Activated CD8-positive, alpha-beta memory T cell treated with anti-CD3 and anti-CD28 coated beads, Interleukin-2, amount 50 U/mL, for 1 hour (primary cell): ENCODE results near the gene ZNF74.
"Not testable (repeated sequence)": the region's sequence is repeated elsewhere in the genome, so short reads cannot be mapped to it uniquely, and the experiment has no call there.

Source experiments
- DNase-seq: peaks from one replicate; pipeline ENCODE4 v3.0.0-alpha.2; 2020; ENCODE audit errors: extremely low read depth

Gene ZNF74

DNA sequence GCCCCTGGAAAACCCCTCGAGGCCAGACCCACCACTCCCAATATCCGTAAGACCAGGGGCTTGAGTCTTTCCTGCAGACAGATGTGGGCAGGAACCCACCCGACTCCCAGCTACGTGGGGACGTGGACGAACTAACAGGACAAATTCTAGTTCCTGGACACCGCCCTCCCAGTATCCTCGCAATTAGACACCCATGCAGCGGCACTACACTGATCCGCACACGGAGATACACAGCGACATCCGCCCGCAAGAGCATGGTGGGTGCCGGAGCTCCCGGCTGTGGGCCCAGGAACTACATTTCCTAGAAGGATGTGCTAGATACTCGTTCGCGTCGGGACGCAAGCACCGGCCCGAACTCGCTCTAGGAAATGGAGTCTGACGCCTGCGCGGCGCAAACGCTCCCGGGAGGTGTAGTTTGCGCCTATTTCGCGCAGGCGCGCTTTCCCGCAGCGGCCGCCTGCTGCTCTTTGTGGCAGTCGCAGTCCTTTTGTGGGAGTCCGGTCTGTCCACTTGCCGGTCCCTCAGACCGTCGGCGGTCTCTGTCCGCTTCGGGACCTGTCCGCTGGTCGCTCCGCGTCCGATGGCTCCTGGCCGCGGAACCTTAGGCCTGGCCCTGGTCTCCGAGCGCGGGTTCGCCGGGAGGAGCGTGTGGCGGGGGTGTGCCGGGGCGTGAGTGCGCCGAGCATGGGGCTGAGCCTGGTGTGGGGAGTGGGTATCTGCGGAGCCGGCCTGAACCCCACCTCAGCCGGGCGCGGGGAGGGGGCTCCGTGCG, at the start of gene ZNF74:
Gene ZNF74, plus strand, starts transcription at position 447 of the 772 bp plus-strand sequence. CDS start 478 bp downstream, outside the sequence.
- DNase-seq = peak; percentile 55

DNA sequence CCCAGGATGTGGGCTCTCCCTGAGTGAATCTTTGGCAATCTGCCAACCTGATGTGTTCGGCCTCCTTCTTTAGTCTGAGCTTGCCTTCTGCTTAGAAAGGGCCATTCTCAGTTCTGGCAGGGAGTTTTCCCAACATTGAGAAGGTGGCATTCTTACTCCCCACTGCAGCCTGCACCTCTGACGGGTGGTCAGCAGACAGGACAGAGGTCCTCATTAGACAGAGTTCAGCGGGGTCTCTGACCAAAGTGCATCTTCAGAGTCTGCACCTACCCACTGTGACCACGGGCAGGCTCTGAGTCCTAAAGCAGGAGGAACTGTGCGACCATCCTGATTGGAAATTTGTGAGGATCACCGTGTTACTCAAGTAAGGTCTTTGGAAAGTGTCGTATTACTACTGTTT, 47.4 kb upstream of the ZNF74 start:
- not testable (repeated sequence) for DNase-seq

DNA sequence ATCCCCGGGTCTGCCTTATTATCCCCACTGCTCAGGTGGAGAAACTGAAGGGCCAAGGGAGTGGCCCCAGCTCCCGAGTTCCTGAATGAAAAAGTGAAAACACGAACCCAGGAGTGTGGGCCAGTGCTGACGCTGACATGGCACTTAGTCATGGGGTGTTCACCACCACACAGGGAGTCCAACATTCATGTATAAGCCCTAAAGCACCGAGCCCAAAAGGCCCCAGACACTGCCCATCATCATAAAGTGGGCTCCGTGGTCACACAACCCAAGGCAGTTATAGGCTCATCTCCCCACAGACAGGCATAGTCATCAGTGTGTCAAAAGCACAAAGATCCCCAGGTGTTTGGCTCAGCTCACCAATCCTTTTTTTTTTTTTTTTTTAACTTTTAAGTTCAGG, 41.4 kb upstream of the ZNF74 start:
- not testable (repeated sequence) for DNase-seq

DNA sequence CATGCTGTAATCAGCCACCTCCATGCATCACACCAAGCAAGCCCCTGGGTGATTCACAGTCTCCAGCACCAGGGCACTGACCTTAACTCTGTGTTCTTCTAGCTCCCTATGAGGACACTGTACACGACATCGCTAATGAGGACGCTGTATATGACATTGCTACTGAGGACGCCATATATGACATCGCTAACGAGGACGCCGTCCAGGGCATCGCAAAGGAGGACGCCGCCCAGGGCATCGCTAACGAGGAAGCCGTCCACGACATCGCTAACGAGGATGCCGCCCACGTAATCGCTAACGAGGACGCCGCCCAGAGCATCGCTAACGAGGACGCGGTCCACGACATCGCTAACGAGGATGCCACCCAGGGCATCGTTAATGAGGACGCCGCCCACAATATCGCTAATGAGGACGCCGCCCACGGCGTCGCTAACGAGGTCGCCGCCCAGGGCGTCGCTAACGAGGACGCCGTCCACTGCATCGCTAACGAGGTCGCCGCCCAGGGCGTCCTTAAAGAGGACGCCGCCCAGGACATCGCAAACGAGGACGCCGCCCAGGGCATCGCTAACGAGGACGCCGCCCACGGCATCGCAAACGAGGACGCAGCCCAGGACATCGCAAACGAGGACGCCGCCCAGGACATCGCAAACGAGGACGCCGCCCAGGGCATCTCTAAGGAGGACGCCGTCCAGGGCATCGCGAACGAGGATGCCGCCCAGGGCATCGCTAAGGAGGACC, 39.5 kb upstream of the ZNF74 start:
- DNase-seq = no peak

DNA sequence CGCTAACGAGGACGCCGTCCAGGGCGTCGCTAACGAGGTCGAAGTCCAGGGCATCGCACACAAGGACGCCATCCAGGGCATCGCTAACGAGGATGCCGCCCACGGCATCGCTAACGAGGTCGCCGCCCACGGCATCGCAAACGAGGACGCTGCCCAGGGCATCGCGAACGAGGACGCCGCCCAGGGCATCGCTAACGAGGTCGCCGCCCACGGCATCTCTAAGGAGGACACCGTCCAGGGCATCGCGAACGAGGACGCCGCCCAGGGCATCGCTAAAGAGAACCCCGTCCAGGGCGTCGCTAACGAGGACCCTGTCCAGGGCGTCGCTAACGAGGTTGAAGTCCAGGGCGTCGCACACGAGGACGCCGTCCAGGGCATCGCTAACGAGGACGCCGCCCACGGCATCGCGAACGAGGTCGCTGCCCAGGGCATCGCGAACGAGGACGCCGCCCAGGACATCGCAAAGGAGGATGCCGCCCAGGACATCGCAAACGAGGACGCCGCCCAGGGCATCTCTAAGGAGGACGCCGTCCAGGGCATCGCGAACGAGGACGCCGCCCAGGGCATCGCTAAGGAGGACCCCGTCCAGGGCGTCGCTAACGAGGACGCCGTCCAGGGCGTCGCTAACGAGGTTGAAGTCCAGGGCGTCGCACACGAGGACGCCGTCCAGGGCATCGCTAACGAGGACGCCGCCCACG, 37.9 kb upstream of the ZNF74 start:
- DNase-seq = not testable (repeated sequence)

DNA sequence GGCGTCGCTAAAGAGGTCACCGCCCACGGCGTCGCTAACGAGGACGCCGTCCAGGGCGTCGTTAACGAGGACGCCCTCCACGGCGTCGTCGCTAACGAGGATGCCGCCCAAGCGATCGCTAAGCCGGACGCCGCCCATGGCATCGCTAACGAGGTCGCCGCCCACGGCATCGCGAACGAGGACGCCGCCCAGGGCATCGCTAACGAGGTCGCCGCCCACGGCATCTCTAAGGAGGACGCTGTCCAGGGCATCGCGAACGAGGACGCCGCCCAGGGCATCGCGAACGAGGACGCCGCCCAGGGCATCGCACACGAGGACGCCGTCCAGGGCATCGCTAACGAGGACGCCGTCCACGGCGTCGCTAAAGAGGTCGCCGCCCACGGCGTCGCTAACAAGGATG, 37.0 kb upstream of the ZNF74 start:
- not testable (repeated sequence) for DNase-seq

DNA sequence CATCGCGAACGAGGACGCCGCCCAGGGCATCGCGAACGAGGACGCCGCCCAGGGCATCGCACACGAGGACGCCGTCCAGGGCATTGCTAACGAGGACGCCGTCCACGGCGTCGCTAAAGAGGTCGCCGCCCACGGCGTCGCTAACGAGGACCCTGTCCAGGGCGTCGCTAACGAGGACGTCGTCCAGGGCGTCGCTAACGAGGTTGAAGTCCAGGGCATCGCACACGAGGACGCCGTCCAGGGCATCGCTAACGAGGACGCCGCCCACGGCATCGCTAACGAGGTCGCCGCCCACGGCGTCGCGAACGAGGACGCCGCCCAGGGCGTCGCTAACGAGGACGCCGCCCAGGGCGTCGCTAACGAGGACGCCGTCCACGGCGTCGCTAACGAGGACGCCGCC, 36.0 kb upstream of the ZNF74 start:
- not testable (repeated sequence) for DNase-seq

DNA sequence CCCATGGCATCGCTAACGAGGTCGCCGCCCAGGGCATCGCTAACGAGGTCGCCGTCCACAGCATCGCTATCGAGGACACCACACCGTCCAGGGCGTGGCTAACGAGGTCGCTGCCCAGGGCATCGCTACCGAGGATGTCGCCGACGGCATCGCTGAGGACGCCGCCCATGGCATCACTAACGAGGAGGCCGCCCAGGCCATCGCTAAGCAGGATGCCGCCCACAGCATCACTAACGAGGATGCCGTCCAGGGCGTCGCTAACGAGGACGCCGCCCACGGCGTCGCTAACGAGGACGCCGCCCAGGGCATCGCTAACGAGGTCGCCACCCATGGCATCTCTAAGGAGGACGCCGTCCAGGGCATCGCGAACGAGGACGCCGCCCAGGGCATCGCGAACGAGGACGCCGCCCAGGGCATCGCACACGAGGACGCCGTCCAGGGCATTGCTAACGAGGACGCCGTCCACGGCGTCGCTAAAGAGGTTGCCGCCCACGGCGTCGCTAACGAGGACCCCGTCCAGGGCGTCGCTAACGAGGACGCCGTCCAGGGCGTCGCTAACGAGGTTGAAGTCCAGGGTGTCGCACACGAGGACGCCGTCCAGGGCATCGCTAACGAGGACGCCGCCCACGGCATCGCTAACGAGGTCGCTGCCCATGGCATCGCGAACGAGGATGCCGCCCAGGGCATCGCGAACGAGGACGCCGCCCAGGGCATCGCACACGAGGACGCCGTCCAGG, 35.3 kb upstream of the ZNF74 start:
- DNase-seq = not testable (repeated sequence)

DNA sequence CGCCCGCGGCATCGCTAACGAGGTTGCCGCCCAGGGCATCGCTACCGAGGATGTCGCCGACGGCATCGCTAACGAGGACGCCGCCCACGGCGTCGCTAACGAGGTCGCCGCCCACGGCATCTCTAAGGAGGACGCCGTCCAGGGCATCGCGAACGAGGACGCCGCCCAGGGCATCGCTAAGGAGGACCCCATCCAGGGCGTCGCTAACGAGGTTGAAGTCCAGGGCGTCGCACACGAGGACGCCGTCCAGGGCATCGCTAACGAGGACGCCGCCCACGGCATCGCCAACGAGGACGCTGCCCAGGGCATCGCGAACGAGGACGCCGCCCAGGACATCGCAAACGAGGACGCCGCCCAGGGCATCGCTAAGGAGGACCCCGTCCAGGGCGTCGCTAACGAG, 33.7 kb upstream of the ZNF74 start:
- DNase-seq = not testable (repeated sequence)

DNA sequence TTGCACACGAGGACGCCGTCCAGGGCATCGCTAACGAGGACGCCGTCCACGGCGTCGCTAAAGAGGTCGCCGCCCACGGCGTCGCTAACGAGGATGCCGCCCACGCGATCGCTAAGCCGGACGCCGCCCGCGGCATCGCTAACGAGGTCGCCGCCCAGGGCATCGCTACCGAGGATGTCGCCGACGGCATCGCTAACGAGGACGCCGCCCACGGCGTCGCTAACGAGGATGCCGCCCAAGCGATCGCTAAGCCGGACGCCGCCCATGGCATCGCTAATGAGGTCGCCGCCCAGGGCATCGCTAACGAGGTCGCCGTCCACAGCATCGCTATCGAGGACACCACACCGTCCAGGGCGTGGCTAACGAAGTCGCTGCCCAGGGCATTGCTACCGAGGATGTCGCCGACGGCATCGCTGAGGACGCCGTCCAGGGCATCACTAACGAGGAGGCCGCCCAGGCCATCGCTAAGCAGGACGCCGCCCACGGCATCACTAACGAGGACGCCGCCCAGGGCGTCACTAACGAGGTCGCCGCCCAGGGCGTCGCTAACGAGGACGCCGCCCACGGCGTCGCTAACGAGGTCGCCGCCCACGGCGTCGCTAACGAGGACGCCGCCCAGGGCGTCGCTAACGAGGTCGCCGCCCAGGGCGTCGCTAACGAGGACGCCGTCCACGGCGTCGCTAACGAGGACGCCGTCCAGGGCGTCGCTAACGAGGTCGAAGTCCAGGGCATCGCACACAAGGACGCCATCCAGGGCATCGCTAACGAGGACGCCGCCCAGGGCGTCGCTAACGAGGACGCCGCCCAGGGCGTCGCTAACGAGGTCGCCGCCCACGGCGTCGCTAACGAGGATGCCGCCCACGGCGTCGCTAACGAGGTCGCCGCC, 32.8 kb upstream of the ZNF74 start:
- not testable (repeated sequence) for DNase-seq

DNA sequence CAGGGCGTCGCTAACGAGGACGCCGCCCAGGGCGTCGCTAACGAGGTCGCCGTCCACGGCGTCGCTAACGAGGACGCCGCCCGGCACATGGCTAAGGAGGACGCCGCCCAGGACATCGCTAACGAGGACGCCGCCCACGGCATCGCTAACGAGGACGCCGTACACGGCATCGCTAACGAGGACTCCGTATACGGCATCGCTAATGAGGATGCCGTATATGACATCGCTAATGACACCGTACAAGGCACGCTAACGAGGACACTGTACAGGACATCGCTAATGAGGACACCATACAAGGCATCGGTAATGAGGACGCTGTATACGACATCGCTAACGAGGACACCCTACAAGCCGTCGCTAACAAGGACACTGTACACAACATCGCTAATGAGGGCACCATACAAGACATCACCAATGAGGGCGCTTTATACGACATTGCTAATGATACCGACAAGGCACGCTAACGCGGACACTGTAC, 32.2 kb upstream of the ZNF74 start:
- not testable (repeated sequence) for DNase-seq

DNA sequence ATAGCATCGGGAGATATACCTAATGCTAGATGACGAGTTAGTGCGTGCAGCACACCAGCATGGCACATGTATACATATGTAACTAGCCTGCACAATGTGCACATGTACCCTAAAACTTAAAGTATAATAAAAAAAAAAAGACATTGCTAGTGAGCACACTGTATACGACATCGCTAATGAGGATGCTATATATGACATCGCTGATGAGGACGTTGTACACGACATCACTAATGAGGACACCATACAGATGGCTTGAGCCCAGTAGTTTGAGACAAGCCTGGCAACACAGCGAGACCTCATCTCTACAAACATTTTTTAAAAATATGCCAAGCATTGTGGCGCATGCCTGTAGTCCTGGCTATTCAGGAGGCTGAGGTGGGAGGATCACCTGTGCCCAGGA, 31.5 kb upstream of the ZNF74 start:
- DNase-seq = not testable (repeated sequence)

DNA sequence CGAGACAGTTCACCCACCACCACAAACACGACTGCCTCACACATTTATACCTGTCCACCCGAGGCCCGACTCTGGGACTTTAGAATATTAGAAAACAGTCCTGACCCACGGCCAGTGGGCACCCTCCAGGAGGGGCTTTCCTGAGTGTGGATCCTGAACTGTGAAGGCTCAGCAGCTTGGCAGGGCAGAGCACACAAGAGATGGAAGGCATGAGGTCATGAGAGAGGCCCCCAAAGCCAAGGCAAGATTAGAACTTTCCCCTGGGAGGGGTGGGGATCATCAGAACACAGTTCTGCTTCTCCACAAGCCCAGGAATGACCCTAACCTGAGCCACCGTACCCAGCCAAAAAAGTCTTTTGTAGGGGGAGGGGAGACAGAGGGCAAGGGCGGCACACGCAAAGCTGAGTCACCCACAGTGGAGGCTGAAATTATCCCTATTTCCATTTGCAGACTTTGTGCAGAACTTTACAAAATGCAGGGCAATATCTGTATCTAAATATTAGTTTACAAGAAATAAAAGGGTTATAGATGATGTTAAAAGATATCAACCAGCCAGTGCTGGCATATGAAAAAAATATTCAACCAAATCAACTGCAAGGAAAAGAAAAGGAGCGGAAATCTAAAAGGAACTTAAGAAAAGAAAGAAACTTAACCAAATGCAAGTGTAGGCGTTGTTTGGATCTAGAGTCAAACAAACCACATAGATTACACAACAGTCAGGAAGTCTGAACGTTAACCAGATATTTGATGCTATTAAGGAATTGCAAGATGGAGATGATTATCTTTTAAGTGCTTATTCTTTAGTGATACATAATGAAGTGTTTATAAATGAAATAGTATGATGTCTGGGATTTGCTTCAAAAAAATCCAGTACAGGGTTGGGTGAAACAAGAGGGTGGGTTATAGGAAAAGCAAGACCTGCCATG, 29.4 kb upstream of the ZNF74 start:
- DNase-seq = not testable (repeated sequence)

DNA sequence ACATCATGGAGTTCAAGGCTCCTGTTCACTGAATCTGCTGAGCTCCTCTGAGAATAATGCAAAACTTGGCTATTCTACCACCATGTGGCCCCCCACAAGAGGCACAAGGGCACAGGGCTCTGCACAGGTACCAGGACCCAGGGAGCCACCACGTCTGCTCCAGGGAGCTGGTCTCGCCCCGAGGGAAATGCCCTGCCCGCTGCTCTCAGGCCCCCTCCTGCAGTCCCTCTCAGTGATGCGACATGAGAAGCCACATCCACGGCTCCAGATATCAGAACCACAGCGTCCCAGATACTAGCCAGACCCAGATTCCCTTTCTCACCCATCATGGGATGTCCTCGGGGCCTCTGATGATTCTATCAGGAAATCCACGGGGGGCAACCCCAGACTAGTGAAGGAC, 27.1 kb upstream of the ZNF74 start:
- DNase-seq = not testable (repeated sequence)

DNA sequence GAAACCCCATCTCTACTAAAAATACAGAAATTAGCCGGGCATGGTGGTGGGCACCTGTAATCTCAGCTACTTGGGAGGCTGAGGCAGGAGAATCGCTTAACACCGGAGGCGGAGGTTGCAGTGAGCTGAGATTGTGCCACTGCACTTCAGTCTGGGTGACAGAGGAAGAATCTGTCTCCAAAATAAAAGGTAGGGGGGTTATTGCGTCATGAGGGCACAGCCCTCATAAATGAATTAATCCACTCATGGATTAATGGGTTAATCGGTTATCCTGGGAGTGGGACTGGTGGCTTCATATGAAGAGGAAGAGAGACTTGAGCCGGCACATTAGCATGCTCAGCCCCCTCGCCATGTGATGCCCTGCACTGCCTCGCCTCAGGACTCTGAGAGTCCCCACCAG, 25.1 kb upstream of the ZNF74 start:
- not testable (repeated sequence) for DNase-seq

DNA sequence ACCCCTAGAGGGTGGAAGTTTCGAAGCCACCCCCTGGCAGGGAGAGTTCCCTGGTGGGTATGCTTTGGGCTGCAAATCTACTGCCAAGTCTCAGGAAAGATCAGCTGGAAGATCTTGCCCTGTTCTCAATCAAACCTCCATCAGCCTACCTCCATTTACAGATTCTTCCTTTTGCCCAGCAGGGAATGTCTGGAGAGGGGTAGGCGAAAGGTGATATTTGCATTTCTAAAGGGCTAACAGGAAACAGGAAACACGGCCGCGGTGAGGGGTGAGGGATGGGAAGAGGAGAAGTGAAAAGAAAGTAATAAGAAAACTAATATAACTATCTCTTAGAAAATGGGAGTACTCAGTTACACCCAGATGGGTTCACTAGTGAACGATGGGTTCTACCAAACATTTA, 22.3 kb upstream of the ZNF74 start:
- not testable (repeated sequence) for DNase-seq

DNA sequence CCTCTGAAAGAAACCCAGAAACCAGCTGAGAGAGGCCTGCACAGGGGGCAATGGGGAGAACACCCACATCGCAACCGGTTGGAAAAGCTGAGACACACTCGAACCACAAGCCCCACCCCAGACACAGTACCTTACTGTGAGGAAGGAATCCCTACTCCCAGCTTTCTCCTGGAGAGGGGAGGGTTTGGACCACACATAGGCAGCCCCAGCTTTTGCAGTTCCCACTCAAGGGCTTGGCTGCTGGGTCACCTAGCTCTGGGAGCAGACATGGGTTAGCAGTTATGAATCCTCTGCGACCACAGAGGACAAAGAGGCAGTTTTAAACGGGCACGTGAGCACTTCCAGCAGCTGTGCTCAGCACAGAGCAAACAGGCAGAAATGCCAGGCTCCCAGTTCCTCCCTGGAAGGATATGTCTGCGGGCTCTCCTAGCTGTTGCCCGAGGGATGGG, 21.5 kb upstream of the ZNF74 start:
- not testable (repeated sequence) for DNase-seq

DNA sequence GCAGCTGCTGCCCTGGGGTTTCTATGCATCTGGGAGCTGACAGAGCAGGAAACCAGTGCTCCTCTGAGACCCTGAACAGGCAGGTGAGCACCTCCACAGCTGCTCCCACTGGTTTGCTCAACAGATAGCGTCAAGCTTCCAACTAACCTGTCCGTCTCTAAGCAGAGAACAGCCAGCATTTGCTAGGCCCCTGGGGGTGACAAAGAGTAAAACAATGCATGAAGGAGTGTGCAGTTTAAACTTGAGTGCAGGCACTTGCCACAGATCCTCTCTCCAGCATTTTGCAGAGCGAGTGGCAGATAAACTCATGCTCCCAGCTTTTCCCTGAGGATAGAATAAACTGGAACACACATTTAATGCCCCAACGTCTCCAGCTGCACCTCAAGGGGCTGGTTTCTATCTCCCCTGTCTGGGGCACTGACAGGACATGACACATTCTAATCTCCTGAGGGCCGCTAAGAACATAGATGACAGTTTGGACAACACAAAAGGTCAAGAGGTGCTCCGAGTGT, 20.7 kb upstream of the ZNF74 start:
- not testable (repeated sequence) for DNase-seq

DNA sequence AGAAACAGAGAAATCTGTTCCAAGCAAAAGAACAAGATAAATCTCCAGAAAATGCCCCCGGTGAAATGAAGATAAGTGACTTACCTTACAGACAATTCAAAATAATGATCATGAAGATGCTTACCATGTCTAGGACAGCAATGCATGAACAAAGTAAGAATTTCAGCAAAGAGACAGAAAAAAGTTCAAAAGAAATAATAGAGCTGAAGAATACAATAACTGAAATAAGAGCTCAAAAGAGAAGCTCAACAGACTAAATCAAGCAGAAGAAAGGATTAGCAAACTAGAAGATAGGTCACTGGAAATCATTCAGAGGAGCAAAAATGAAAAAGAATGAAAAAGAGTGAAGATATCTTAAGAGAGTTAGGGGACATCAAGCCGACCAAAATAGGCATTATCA, 19.8 kb upstream of the ZNF74 start:
- not testable (repeated sequence) for DNase-seq
